Measurements from ENCODE around the gene SKIDA1.

GRCh38 chr10:21517134-21518031 lies 8.1 kb downstream of the SKIDA1 start:
- no peak for TF ChIP-seq POLR2A (IDR thresholded peaks at IDR 0.05; ENCODE audit: extremely low read depth, insufficient read length)
- no peak for TF ChIP-seq CTCF (IDR thresholded peaks at IDR 0.05; ENCODE audit: low read depth, low read length)
- no peak for TF ChIP-seq MAX (IDR thresholded peaks at IDR 0.05; ENCODE audit: low read depth, low read length)
